GM12873 (cell line): ENCODE data around the gene SPATA4.

ENCODE experiments used
- CTCF ChIP-seq: IDR thresholded peaks from 2 replicates; pipeline ENCODE4 v1.5.1; 2012; ENCODE audit warnings: low read depth, mild to moderate bottlenecking, moderate library complexity, low read length, control low read depth; ENCODE audit not compliant: insufficient read depth; ENCODE audit errors: missing control alignments

SPATA4 gene

GRCh38 chr4:176195184-176195978, at the start of gene SPATA4:
TSS of gene SPATA4 (minus strand) at chr4:176195585. CDS start at chr4:176195562, 23 bp downstream.
- no peak for TF ChIP-seq CTCF

GRCh38 chr4:176242764-176243347, 47.5 kb upstream of the SPATA4 start:
- no peak for TF ChIP-seq CTCF

GRCh38 chr4:176241703-176242102, 46.3 kb upstream of the SPATA4 start:
- no peak for TF ChIP-seq CTCF

DNA sequence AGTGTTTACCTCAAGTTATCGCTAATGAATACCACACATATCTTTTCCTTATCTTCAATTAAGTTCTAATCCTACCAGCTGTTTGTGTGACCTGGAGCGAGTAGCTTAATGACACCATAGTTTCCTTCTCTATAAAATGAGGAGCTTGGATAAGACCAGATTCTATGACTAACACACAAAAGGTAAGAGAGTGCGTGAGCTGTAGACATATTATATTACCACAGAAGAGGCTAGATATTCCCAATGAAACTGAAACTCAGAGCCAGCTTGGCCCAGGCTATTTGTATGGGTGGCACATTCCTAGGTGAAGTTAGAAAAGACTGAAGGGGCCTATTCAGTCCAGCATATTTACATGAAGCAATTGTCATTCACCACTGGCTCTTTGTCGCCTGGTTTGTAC, 43.4 kb upstream of the SPATA4 start:
- TF ChIP-seq CTCF = no peak

DNA sequence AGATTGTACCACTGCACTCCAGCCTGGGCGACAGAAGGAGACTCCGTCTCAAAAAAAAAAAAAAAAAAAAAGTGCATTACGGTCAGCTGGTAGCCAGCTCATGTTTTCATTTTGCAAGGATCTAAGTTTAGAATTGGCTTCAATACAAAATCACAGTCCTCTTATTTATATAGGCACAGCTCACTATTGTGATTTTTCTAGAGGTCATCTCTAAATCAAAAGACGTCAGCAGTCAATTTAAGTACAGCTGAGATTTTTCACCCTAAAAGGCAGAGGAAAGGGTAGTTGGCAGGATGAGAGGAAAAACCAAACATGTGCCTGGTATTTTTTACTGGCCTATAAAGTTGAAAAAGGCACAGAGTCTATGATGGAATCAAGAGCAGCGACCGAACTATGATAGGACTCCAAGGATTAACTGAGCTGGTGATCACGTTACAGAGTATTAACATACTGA, 42.8 kb upstream of the SPATA4 start:
- no peak for TF ChIP-seq CTCF

- no peak for TF ChIP-seq CTCF
Observed at GRCh38 chr4:176236946-176237345, 41.6 kb upstream of the SPATA4 start.

- no peak for TF ChIP-seq CTCF
Observed at GRCh38 chr4:176230836-176231235, 35.5 kb upstream of the SPATA4 start.
